HCT116 (cell line): ENCODE measurements around the gene AGPS. TPM values are rescaled to one million over a fixed set of nuclear protein-coding genes. Genes with fewer than 3 reads are reported as not detected.

Source experiments
- ATAC-seq: fragments of 200-7000 bp; cut with Tn5 transposase; 2 replicates; pipeline ENCODE4 v1.9.1; 2020; ENCODE audit warnings: mild to moderate bottlenecking, moderate library complexity
- BruUV-seq: library from RNA; stranded (reverse); fragments of 400-500 nt; replicated peaks from 2 replicates; lab custom pipeline; 2021; lab: Mats Ljungman, UMichigan
- CTCF ChIA-PET: fragments of 300-600 bp; sonication (Branson Sonifier 250); formaldehyde crosslinking; loops from one replicate; lab custom pipeline; 2021; ENCODE audit warnings: antibody characterized with exemption; lab: Charles Lee
- POLR2A ChIA-PET: fragments of 300-600, 350-600 bp; sonication (Branson Sonifier 250); formaldehyde crosslinking; loops from one replicate; lab custom pipeline; 2021; ENCODE audit warnings: antibody characterized with exemption; lab: Charles Lee
- RAD21 ChIA-PET, 2 experiments: fragments of 300-600 bp; sonication (Branson Sonifier 250); formaldehyde crosslinking; loops; one replicate each; lab custom pipeline; 2023; ENCODE audit warnings: low total read pairs in 2 of 2; ENCODE audit not compliant: uncharacterized antibody in 2 of 2, unreplicated experiment in 2 of 2, low non-redundant PET in 1 of 2; lab: Charles Lee
- DNase-seq: peaks from one replicate; pipeline ENCODE4 v3.0.0-alpha.2; 2010; ENCODE audit warnings: low read depth, low spot score
- H2AFZ ChIP-seq: fragments of 200-600 bp; shearing (Covaris generic), sonication (generic); 2 replicates; pipeline ENCODE4 v1.6.1; 2017; ENCODE audit warnings: low read depth, mixed run types, mixed read lengths, antibody characterized with exemption, low read length; ENCODE audit not compliant: poor library complexity, severe bottlenecking
- H3K27ac ChIP-seq: 2 replicates; pipeline ENCODE4 v1.5.1; 2012; ENCODE audit warnings: low read depth, low read length
- H3K27me3 ChIP-seq: fragments of 200-600 bp; sonication (generic); 2 replicates; pipeline ENCODE4 v1.6.1; 2016; ENCODE audit warnings: mixed run types, low read length, mixed read lengths; ENCODE audit not compliant: insufficient read depth
- H3K36me3 ChIP-seq, 2 experiments: fragments of 200-500 bp in 1 of 2; fragments of 200-600 bp in 1 of 2; sonication (Bioruptor generic) in 1 of 2; sonication (generic) in 1 of 2; 2 replicates each; pipeline versions ENCODE4 v1.5.1 to v1.6.1; 2014 to 2016; ENCODE audit warnings: low read length in 2 of 2, inconsistent platforms in 1 of 2, mixed read lengths in 1 of 2, mixed run types in 1 of 2; ENCODE audit not compliant: insufficient read depth in 2 of 2, control insufficient read depth in 1 of 2
- H3K4me1 ChIP-seq, 2 experiments: fragments of 200-600 bp in 1 of 2; sonication (generic) in 1 of 2; 2 replicates each; pipeline versions ENCODE4 v1.5.1 to v1.6.1; 2012 to 2017; ENCODE audit warnings: low read length in 2 of 2, inconsistent platforms in 1 of 2, mild to moderate bottlenecking in 1 of 2, mixed read lengths in 1 of 2, mixed run types in 1 of 2, moderate library complexity in 1 of 2; ENCODE audit not compliant: insufficient read depth in 2 of 2, control insufficient read depth in 1 of 2
- H3K4me2 ChIP-seq: fragments of 200-600 bp; sonication (generic); 2 replicates; pipeline ENCODE4 v1.6.1; 2017; ENCODE audit warnings: mixed run types, low read length, mixed read lengths
- H3K4me3 ChIP-seq, 2 experiments: fragments of 200-600 bp in 1 of 2; sonication (generic) in 1 of 2; replicated peaks in 1 of 2; 2 replicates each; pipeline ENCODE4 v1.5.1; 2011 to 2016; ENCODE audit warnings: low read length in 2 of 2, control low read depth in 1 of 2, low read depth in 1 of 2, mild to moderate bottlenecking in 1 of 2, mixed read lengths in 1 of 2, mixed run types in 1 of 2
- H3K79me2 ChIP-seq: fragments of 200-600 bp; sonication (generic); 2 replicates; pipeline ENCODE4 v1.6.1; 2017; ENCODE audit warnings: mild to moderate bottlenecking, mixed run types, low read length, moderate library complexity, mixed read lengths; ENCODE audit not compliant: insufficient read depth
- H3K9ac ChIP-seq: fragments of 200-600 bp; sonication (generic); 2 replicates; pipeline ENCODE4 v1.6.1; 2016; ENCODE audit warnings: low read length, mixed read lengths
- H3K9me2 ChIP-seq: fragments of 200-600 bp; sonication (generic), shearing (Covaris generic); 2 replicates; pipeline ENCODE4 v1.6.1; 2017; ENCODE audit warnings: mixed run types, mild to moderate bottlenecking, moderate library complexity; ENCODE audit not compliant: insufficient read depth
- H3K9me3 ChIP-seq, 2 experiments: fragments of 200-500 bp in 1 of 2; fragments of 200-600 bp in 1 of 2; sonication (Bioruptor generic) in 1 of 2; sonication (generic) in 1 of 2; 2 replicates each; pipeline ENCODE4 v1.6.1; 2014 to 2017; ENCODE audit warnings: low read length in 2 of 2, mixed read lengths in 2 of 2, inconsistent platforms in 1 of 2, low read depth in 1 of 2, mild to moderate bottlenecking in 1 of 2, mixed run types in 1 of 2, moderate library complexity in 1 of 2; ENCODE audit not compliant: control insufficient read depth in 1 of 2, insufficient read depth in 1 of 2
- H4K20me1 ChIP-seq: fragments of 200-600 bp; sonication (generic), shearing (Covaris generic); 2 replicates; pipeline ENCODE4 v1.6.1; 2017; ENCODE audit warnings: mixed run types, mild to moderate bottlenecking, moderate library complexity; ENCODE audit not compliant: insufficient read depth
- CTCF ChIP-seq, 3 experiments: fragments of 200-600 bp in 1 of 3; sonication (generic) in 1 of 3; IDR thresholded peaks in 2 of 3; conservative IDR thresholded peaks in 1 of 3; 2 replicates each; pipeline ENCODE4 v1.5.1; 2012 to 2017; ENCODE audit warnings: low read depth in 2 of 3, low read length in 2 of 3, antibody characterized with exemption in 1 of 3, borderline replicate concordance in 1 of 3, control low read depth in 1 of 3, mild to moderate bottlenecking in 1 of 3, mixed read lengths in 1 of 3, mixed run types in 1 of 3, moderate library complexity in 1 of 3; ENCODE audit not compliant: insufficient read depth in 1 of 3
- ELF1 ChIP-seq: IDR thresholded peaks from 2 replicates; pipeline ENCODE4 v1.6.1; 2012; ENCODE audit warnings: low read depth, borderline replicate concordance
- EZH2 ChIP-seq: fragments of 200-600 bp; sonication (generic); IDR thresholded peaks from 2 replicates; pipeline ENCODE4 v1.6.1; 2017; ENCODE audit warnings: antibody characterized with exemption, mixed run types
- JUND ChIP-seq: IDR thresholded peaks from 2 replicates; pipeline ENCODE4 v1.6.1; 2012
- POLR2A ChIP-seq: IDR thresholded peaks from 2 replicates; pipeline ENCODE4 v1.7.0; 2011; ENCODE audit warnings: borderline replicate concordance; ENCODE audit not compliant: insufficient read depth, insufficient read length; ENCODE audit errors: extremely low read depth
- REST ChIP-seq: IDR thresholded peaks from 2 replicates; pipeline ENCODE4 v1.6.1; 2012; ENCODE audit warnings: low read depth
- SIN3A ChIP-seq: IDR thresholded peaks from 2 replicates; pipeline ENCODE4 v1.6.1; 2012; ENCODE audit warnings: low read depth
- ZBTB33 ChIP-seq: IDR thresholded peaks from 2 replicates; pipeline ENCODE4 v1.6.1; 2011; ENCODE audit warnings: mild to moderate bottlenecking, low read length, moderate library complexity; ENCODE audit not compliant: insufficient replicate concordance; ENCODE audit errors: extremely low read depth
- ZNF274 ChIP-seq: fragments of 200-500 bp; sonication (Bioruptor generic); IDR thresholded peaks from 2 replicates; pipeline ENCODE4 v1.6.1; 2014; ENCODE audit warnings: mild to moderate bottlenecking, low read depth, low read length, inconsistent platforms
- intact Hi-C: fragments of 100-400 bp; cut with micrococcal nuclease; formaldehyde crosslinking; loops from 2 replicates; pipeline ENCODE4 v1.10.0; 2022
- total RNA-seq: library from RNA; stranded (reverse); gene quantifications from one replicate; pipeline ENCODE4 v1.2.1, GENCODE V29; 2021; ENCODE audit not compliant: unreplicated experiment

The AGPS gene
- total RNA-seq, 1 experiment from 2014 or later: 66.6 TPM

DNA sequence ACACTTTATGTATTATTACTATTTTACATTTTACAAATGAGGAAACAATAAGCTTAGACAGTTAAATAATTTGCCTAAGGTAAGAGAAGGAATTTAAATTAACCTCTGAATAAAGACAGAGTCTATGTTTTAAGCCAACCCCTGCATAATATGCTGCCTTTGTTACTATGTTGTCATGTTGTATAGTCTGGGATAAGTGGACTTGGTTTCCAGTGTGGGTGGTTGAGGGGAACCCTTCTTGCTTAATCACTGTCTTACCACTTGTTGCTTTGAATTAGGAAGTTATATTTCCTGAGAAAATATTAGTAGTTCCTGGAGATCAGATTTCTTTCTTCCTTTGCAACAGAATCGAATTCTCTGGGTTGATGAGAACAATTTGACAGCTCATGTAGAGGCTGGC lies 52.6 kb downstream of the AGPS start:
- no peak overlapping the region for H3K4me2 ChIP-seq
- intact Hi-C loops: no loop called here
- ChIA-PET POLR2A (no interaction called here), RAD21 (no interaction called here), CTCF (no interaction called here)
- H3K9me2 ChIP-seq: no peaks in the 10 kb centered on the region
- no peak overlapping the region for H3K9ac ChIP-seq
- H4K20me1 ChIP-seq: no peaks in the 10 kb centered on the region
- H3K27me3 ChIP-seq: no peaks in the 10 kb centered on the region
- H3K4me1 ChIP-seq: no peaks in the 10 kb centered on the region
- H3K79me2 ChIP-seq: no peaks in the 10 kb centered on the region; the same call in 1 of the 2 replicates
- H3K4me3 ChIP-seq: no peak overlapping the region
- peaks cover 2 to 9% of the 10 kb centered on the region in 2 experiments; a peak in 1 of 4 replicates for H3K36me3 ChIP-seq
- H3K27ac ChIP-seq: no peak overlapping the region
- no peak for TF ChIP-seq CTCF (IDR thresholded peaks at IDR 0.05 in 2 of 3, conservative IDR thresholded peaks at IDR 0.05 in 1 of 3; ENCODE audit: borderline replicate concordance in 1 of 3, insufficient read depth in 1 of 3, low read depth in 2 of 3, low read length in 2 of 3)
- TF ChIP-seq ELF1: no peak
- no peak for TF ChIP-seq ZBTB33
- TF ChIP-seq SIN3A: no peak
- no peak for TF ChIP-seq REST
- TF ChIP-seq POLR2A: no peak
- TF ChIP-seq JUND: no peak
- no peak for TF ChIP-seq EZH2
- no peak for TF ChIP-seq ZNF274
- TF ChIP-seq, all 23 proteins: peak for 0
- ATAC-seq (no peak), DNase-seq (no peak)
- no peak overlapping the region for H2AFZ ChIP-seq
- BruUV-seq: no TSS peak
- H3K9me3 ChIP-seq: no peaks in the 10 kb centered on the region; a peak in 1 of 4 replicates
